HFFc6 (cell line): Measurements from ENCODE around the gene LEMD3. TPM values are rescaled to one million over a fixed set of nuclear protein-coding genes. Genes with fewer than 3 reads are reported as not detected.

Source experiments
- DNase-seq: peaks from one replicate; pipeline ENCODE4 v3.0.0-alpha.2; 2018
- H3K27ac Mint-ChIP-seq: 2 replicates; pipeline ENCODE4 v1.8.0; 2020; ENCODE audit warnings: mild to moderate bottlenecking, mixed read lengths
- H3K27me3 Mint-ChIP-seq: 2 replicates; pipeline ENCODE4 v1.8.0; 2021; ENCODE audit warnings: mild to moderate bottlenecking, moderate library complexity, mixed read lengths; ENCODE audit not compliant: insufficient read depth
- H3K36me3 Mint-ChIP-seq: 2 replicates; pipeline ENCODE4 v1.8.0; 2021; ENCODE audit warnings: low read depth, mixed read lengths
- H3K4me1 Mint-ChIP-seq: 2 replicates; pipeline ENCODE4 v1.8.0; 2020; ENCODE audit warnings: low read depth, mixed read lengths
- H3K4me3 Mint-ChIP-seq: 2 replicates; pipeline ENCODE4 v1.8.0; 2020; ENCODE audit warnings: mild to moderate bottlenecking, moderate library complexity, mixed read lengths
- H3K9me3 Mint-ChIP-seq: 2 replicates; pipeline ENCODE4 v1.8.0; 2020; ENCODE audit warnings: mild to moderate bottlenecking, mixed read lengths
- CTCF ChIP-seq: fragments of 200-600 bp; sonication (generic); IDR thresholded peaks from 2 replicates; pipeline ENCODE4 v1.5.0; 2021; ENCODE audit warnings: antibody characterized with exemption, mild to moderate bottlenecking
- total RNA-seq, 6 experiments: library from RNA; stranded (reverse); fragmentation: NEBNext Ultra II Directional; extraction: Animal tissue kit (Norgen Biotek cat#: 25700); gene quantifications; 2 replicates in 1 of 6; 3 replicates in 5 of 6; pipeline ENCODE4 v1.2.3, GENCODE V29; 2021

LEMD3 gene
- total RNA-seq, 6 experiments from 2014 or later: 16.7 to 21.5 (median 17.8) TPM

GRCh38 chr12:65123435-65124063, 45.8 kb upstream of the LEMD3 start:
- no peaks in the 10 kb centered on the region for H3K36me3 Mint-ChIP-seq
- no peak overlapping the region for H3K27ac Mint-ChIP-seq
- H3K4me3 Mint-ChIP-seq: no peak overlapping the region
- H3K9me3 Mint-ChIP-seq: no peaks in the 10 kb centered on the region
- peak; percentile 91 for TF ChIP-seq CTCF
- no peaks in the 10 kb centered on the region for H3K4me1 Mint-ChIP-seq
- peaks cover 23% of the 10 kb centered on the region for H3K27me3 Mint-ChIP-seq
- DNase-seq: peak; percentile 22

DNA sequence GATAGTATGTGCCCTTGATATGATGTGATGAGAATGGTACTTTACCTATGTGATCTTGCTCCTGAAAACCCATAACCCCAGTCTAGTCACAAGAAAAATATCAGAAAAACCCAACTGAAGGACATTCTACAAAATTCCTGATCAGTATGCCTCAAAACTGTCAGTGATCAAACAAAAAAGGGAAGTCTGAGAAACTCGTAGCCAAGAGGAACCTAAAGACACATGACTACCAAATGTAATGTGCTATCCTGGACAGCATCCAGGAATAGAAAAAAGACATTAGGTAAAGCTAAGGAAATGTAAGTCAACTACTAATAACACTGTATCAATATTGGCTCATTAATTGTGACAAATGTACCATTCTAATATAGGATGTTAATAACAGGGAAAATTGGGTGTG, 44.1 kb upstream of the LEMD3 start:
- Mint-ChIP-seq H3K4me3 (no peak overlapping the region), H3K27ac (no peak overlapping the region), H3K4me1 (no peaks in the 10 kb centered on the region), H3K9me3 (no peaks in the 10 kb centered on the region), H3K36me3 (no peaks in the 10 kb centered on the region), H3K27me3 (peaks cover 27% of the 10 kb centered on the region)
- TF ChIP-seq CTCF: no peak
- no peak for DNase-seq

DNA sequence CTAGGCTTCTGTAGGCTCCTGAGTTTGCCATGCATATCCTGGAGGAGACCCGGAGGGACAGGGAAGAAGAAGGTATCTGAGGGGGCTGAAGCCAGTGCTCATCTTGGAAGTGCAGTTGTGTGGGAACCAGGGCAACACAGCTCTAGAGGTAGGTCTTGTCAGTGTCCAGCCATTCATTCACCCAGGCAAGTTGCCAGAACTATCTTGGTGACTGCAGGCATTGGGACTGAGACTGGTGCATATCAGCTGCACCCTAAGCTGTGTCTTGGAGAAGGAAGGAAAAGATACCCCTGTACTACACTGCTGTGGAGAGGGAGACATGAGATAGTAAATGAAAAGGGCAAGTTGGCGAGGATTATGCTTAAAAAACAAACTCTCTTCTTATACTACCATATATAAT, 43.4 kb upstream of the LEMD3 start:
- no peaks in the 10 kb centered on the region for H3K36me3 Mint-ChIP-seq
- H3K4me3 Mint-ChIP-seq: no peak overlapping the region
- no peak for TF ChIP-seq CTCF
- H3K4me1 Mint-ChIP-seq: no peaks in the 10 kb centered on the region
- H3K27me3 Mint-ChIP-seq: peaks cover 20% of the 10 kb centered on the region
- DNase-seq: no peak
- no peak overlapping the region for H3K27ac Mint-ChIP-seq
- no peaks in the 10 kb centered on the region for H3K9me3 Mint-ChIP-seq

GRCh38 chr12:65126482-65126881, 42.9 kb upstream of the LEMD3 start:
- Mint-ChIP-seq H3K36me3 (no peaks in the 10 kb centered on the region), H3K9me3 (no peaks in the 10 kb centered on the region), H3K4me1 (no peaks in the 10 kb centered on the region), H3K27me3 (peaks cover 19% of the 10 kb centered on the region), H3K27ac (no peak overlapping the region), H3K4me3 (no peak overlapping the region)
- no peak for TF ChIP-seq CTCF
- no peak for DNase-seq

DNA sequence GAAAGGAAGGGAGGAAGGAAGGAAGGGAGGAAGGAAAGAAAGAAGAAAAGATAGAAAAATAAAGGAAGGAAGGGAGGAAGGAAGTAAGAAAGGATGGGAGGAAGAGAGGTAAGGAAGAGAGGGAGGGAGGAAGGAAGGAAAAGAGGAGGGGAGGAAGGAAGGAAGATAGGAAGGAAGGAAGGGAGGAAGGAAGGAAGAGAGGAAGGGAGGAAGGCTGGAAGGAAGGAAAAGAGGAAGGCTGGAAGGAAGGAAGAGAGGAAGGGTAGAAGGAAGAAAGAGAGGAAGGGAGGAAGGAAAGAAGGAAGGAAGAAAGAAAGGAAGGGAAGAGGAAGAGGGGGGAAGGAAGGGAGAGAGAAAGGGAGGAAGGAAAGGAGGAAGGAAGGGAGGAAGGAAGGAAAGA, 35.5 kb upstream of the LEMD3 start:
- Mint-ChIP-seq H3K27ac (no peak overlapping the region), H3K36me3 (0 out of 2 replicates have a peak, but pooled peaks cover 7% of the 10 kb centered on the region), H3K4me3 (no peak overlapping the region), H3K27me3 (peaks cover 28% of the 10 kb centered on the region), H3K9me3 (peaks cover 10% of the 10 kb centered on the region), H3K4me1 (no peaks in the 10 kb centered on the region)
- no peak for DNase-seq
- no peak for TF ChIP-seq CTCF
